Loucy (cell line): Measurements from ENCODE around the gene MGA.

Source experiments
- CTCF ChIP-seq: fragments of 200-600 bp; sonication (generic); conservative IDR thresholded peaks from 2 replicates; pipeline ENCODE4 v1.5.1; 2014; ENCODE audit warnings: mild to moderate bottlenecking, antibody characterized with exemption, low read length
- EZH2phosphoT487 ChIP-seq: fragments of 200-600 bp; IDR thresholded peaks from 2 replicates; pipeline ENCODE4 v1.6.1; 2018; ENCODE audit warnings: antibody characterized with exemption, mild to moderate bottlenecking, moderate library complexity, borderline replicate concordance

GRCh38 chr15:41746802-41747201, 86.6 kb downstream of the MGA start:
- TF ChIP-seq CTCF = no peak
- no peak for TF ChIP-seq EZH2phosphoT487
